ENCODE data around the gene ARMH1. TPM values are rescaled to one million over a fixed set of nuclear protein-coding genes. Genes with fewer than 3 reads are reported as not detected.

Gene ARMH1
- total RNA-seq, 1 donor from 2014 or later = 1.1 TPM

DNA sequence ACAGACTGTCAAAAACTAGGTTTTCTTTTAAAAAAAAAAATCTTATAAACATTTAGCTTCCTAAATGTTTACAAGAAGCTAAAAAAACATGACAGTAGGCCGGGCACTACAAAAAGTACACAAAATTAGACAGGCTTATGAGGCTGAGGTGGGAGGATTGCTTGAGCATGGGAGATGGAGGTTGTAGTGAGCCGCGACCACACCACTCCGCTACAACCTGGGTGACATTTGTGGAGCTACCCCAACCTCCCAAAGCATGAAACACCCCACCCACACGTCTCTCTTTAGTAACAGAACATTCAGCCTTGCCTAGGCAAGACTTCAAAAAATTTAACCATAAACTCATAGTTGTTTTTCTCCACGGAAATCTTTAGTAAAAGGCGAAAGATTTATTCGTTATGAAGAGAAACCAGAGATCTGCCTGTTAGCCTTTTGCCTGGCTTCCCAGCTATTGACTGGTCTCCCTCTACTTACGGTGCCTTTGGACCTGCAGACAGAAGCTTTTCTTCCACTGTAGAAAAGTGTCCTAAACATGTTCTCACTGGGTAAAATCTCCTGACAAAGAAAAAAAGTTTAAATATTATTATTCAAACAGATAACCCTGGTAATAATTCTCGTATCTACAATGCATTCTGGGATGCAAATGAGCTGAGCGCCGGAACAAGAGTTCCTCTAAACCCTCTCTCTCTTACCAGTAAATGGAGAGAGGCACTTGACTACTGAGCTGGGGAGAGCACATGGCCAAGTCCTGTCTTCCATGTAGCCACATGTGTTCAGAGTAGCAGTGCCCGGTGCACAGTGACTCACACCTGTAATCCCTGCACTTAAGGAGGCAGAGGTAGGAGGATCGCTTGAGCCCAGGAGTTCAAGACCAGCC, 47.2 kb downstream of the ARMH1 start:
- Histone ChIP-seq H3K4me1 (no peaks in the 10 kb centered on the region), H3K36me3 (no peaks in the 10 kb centered on the region), H3K9me3 (replicated peaks) (no peaks in the 10 kb centered on the region), H3K27ac (replicated peaks) (peak overlapping the region; percentile 9), H3K4me3 (no peak overlapping the region), H3K27me3 (ENCODE audit: low read depth) (peaks cover 20% of the 10 kb centered on the region)
- DNase-seq = peak; percentile 23
- intact Hi-C loops (cut with micrococcal nuclease) = no loop called here
- TF ChIP-seq, protein P1, sequence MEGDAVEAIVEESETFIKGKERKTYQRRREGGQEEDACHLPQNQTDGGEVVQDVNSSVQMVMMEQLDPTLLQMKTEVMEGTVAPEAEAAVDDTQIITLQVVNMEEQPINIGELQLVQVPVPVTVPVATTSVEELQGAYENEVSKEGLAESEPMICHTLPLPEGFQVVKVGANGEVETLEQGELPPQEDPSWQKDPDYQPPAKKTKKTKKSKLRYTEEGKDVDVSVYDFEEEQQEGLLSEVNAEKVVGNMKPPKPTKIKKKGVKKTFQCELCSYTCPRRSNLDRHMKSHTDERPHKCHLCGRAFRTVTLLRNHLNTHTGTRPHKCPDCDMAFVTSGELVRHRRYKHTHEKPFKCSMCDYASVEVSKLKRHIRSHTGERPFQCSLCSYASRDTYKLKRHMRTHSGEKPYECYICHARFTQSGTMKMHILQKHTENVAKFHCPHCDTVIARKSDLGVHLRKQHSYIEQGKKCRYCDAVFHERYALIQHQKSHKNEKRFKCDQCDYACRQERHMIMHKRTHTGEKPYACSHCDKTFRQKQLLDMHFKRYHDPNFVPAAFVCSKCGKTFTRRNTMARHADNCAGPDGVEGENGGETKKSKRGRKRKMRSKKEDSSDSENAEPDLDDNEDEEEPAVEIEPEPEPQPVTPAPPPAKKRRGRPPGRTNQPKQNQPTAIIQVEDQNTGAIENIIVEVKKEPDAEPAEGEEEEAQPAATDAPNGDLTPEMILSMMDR (IDR thresholded peaks at IDR 0.05; ENCODE audit: borderline replicate concordance) = no peak

DNA sequence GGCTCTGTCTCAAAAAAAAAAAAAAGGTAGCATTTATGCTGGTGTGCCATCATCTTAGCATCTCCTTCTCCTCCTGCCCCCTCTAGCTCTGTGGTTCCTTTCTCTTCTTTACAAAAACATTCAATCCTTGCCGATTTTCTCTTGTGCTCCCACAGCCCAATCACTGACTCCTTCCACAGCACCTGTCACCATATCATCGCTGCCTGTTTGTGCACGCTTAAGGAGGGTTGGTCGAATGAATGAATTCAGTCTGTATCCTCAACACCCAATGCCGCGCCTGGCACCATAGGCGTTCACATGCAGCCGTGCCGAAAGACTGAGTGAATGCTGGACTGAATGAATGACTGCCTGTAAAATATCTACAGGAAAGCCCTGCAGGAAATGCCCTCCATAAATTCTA, 48.5 kb downstream of the ARMH1 start:
- DNase-seq = no peak
- Histone ChIP-seq H3K4me1 (no peaks in the 10 kb centered on the region), H3K27me3 (ENCODE audit: low read depth) (peaks cover 20% of the 10 kb centered on the region), H3K4me3 (no peak overlapping the region), H3K27ac (replicated peaks) (no peak overlapping the region), H3K36me3 (no peaks in the 10 kb centered on the region), H3K9me3 (replicated peaks) (no peaks in the 10 kb centered on the region)
- TF ChIP-seq, protein P1 (IDR thresholded peaks at IDR 0.05; ENCODE audit: borderline replicate concordance) = no peak
- intact Hi-C loops (cut with micrococcal nuclease) = no loop called here

DNA sequence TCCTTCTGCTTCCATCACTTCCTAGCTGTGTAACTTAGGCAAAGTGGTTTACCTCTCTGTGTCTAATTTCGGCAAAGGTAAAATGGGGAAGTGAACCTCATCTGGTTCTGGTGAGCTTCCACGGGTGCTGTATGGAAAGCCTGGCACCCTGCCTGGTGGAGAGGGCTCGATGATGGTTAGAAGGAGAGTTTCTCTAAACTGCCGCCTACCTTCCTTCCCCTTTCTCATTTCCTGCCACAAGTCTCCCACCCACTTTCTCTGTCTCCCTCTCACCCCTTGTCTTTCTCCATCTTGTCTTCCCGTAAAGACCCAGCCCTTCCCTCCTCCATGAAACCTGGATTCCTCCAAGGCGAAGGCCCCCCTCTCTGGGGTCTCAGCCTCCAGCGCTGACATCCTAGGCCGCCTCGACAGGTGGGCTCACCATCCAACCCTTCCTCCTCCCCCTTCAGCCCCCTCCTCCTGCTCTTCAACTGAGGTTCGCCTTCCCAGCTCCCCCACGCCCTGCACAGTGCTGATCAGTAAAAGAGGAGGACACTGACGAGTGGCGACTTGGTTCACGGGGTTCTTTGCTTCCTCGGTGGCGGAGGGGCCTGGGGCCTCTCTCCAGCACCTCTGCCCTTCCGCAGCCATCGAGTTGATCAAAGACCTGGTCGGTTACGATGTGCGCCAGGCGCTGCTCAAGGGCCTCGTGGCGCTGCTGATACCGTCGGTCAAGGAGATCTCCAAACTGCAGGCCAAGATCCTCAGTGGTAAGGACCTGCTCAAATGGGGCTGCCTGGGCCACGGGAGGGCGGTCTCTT, 49.2 kb downstream of the ARMH1 start:
- peaks cover 20% of the 10 kb centered on the region for H3K27me3 ChIP-seq (ENCODE audit: low read depth)
- no peak overlapping the region for H3K4me3 ChIP-seq
- H3K36me3 ChIP-seq = no peaks in the 10 kb centered on the region
- no peaks in the 10 kb centered on the region for H3K4me1 ChIP-seq
- H3K27ac ChIP-seq (replicated peaks) = no peak overlapping the region
- intact Hi-C loops (cut with micrococcal nuclease) = no loop called here
- DNase-seq = peak; percentile 29
- TF ChIP-seq, protein P1 (IDR thresholded peaks at IDR 0.05; ENCODE audit: borderline replicate concordance) = no peak
- no peaks in the 10 kb centered on the region for H3K9me3 ChIP-seq (replicated peaks)

DNA sequence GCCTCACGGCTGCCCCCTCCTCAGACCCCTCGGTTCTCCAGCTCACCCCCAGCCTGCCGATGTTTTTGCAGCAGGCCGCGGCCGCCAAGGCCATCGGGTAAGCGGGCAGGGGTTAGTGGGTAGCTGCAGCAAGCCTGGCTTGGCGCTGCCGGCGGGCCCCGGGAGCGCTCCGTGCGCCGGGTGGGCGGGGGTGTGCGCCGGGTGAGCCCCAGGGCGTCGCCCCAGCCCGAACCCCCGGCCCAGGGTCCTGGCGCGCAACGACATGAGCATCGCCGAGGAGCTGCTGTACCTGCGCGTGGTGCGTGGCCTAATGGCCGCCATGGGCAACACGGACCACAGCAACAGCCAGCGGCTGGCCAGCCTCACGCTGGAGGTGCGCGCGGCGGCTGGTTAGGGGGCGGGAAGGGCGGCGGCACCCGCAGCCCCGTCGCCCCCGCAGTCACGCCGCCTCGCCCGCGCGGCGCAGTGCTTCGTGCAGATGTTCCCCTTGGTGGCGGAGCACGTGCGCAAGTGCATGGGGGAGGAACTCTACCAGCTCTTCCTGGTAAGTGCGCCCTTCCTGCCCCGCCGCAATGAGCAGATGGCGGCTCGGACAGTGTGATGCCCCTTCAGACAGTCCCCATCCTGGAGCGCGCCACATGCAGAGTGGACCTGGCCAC, 49.9 kb downstream of the ARMH1 start:
- peaks cover 20% of the 10 kb centered on the region for H3K27me3 ChIP-seq (ENCODE audit: low read depth)
- TF ChIP-seq, protein P1 (IDR thresholded peaks at IDR 0.05; ENCODE audit: borderline replicate concordance) = no peak
- H3K27ac ChIP-seq (replicated peaks) = no peak overlapping the region
- intact Hi-C loops (cut with micrococcal nuclease) = no loop called here
- no peaks in the 10 kb centered on the region for H3K36me3 ChIP-seq
- H3K4me1 ChIP-seq = peaks cover 2% of the 10 kb centered on the region
- no peak for DNase-seq
- H3K9me3 ChIP-seq (replicated peaks) = no peaks in the 10 kb centered on the region
- no peak overlapping the region for H3K4me3 ChIP-seq

DNA sequence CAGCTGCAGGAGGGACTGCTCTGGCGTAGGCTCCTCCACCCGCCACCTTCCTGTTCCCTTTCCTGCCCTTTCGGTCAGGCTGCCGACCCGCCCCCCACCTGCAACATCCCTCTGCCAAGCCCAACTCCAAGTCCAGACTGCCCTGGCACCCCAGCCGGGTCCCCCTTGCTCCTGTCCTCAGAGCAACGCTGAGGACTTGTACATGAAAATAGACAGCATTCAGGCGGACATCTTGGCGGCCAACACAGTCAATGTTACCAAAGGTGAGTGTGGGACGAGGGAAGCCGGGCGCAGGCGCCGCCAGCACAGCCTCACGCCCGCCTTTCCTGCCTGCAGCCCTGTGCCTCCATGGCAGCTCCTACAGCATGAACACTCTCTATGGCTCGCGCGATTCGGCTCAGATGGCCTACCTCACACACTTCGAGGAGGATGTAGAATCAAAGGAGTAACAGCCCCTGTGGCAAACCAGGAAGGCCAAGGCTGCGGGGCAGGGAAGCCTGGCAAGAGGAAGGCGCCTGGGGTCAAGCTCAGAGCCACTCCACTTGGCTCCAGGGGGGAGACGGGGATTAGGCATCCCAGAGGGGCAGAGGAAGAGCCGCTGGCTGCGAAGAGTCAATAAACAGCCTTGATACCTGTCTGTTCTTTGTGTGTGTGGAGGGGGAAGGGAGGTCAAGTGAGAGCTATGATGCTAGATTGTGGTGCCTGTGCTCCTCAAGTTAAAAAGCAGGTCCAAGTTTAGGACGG, 50.6 kb downstream of the ARMH1 start:
- Histone ChIP-seq H3K27ac (replicated peaks) (no peak overlapping the region), H3K4me1 (peaks cover 7% of the 10 kb centered on the region), H3K4me3 (no peak overlapping the region), H3K9me3 (replicated peaks) (no peaks in the 10 kb centered on the region), H3K36me3 (no peaks in the 10 kb centered on the region), H3K27me3 (ENCODE audit: low read depth) (peaks cover 20% of the 10 kb centered on the region)
- TF ChIP-seq, protein P1 (IDR thresholded peaks at IDR 0.05; ENCODE audit: borderline replicate concordance) = no peak
- intact Hi-C loops (cut with micrococcal nuclease) = no loop called here
- DNase-seq = no peak
